Activated naive CD4-positive, alpha-beta T cell treated with anti-CD3 and anti-CD28 coated beads for 36 hours (primary cell): ENCODE measurements around the gene PLEKHA4. TPM values are rescaled to one million over a fixed set of nuclear protein-coding genes. Genes with fewer than 3 reads are reported as not detected.
"Not testable (repeated sequence)": the region's sequence is repeated elsewhere in the genome, so short reads cannot be mapped to it uniquely, and the experiment has no call there.

Source experiments
- CTCF ChIA-PET: fragments of 350-600 bp; sonication (Branson Sonifier 250); formaldehyde crosslinking; loops from one replicate; lab custom pipeline; 2021; ENCODE audit warnings: antibody characterized with exemption; lab: Charles Lee
- DNase-seq: peaks from one replicate; pipeline ENCODE4 v3.0.0-alpha.2; 2020
- H3K27ac Mint-ChIP-seq: one replicate; pipeline ENCODE4 v1.8.0; 2021; ENCODE audit warnings: mild to moderate bottlenecking, mixed read lengths
- H3K27me3 Mint-ChIP-seq: one replicate; pipeline ENCODE4 v1.8.0; 2021; ENCODE audit warnings: low read depth, mixed read lengths
- H3K36me3 Mint-ChIP-seq: one replicate; pipeline ENCODE4 v1.8.0; 2021; ENCODE audit warnings: low read depth, mixed read lengths
- H3K4me1 Mint-ChIP-seq: one replicate; pipeline ENCODE4 v1.8.0; 2021; ENCODE audit warnings: low read depth, mixed read lengths
- H3K4me3 Mint-ChIP-seq: one replicate; pipeline ENCODE4 v1.8.0; 2021; ENCODE audit warnings: mild to moderate bottlenecking, moderate library complexity, mixed read lengths
- H3K9me3 Mint-ChIP-seq: one replicate; pipeline ENCODE4 v1.8.0; 2021; ENCODE audit warnings: mixed read lengths
- intact Hi-C: fragments of 100-400 bp; cut with micrococcal nuclease; formaldehyde crosslinking; loops from one replicate; pipeline ENCODE4 v1.15.1; 2023
- total RNA-seq, 2 experiments: library from RNA; stranded (reverse); gene quantifications; one replicate each; pipeline ENCODE4 v1.2.3, GENCODE V29; 2021

The PLEKHA4 gene
- total RNA-seq, 2 experiments from 2014 or later, result 8.3 to 8.8 TPM

GRCh38 chr19:48856921-48857320, 11.5 kb downstream of the PLEKHA4 start:
- intact Hi-C loops, result loop anchor here (5.0 kb wide), 1 partner anchor 110 kb away; the partner anchor contains the start of gene FTL
- no peaks in the 10 kb centered on the region for H3K27me3 Mint-ChIP-seq
- H3K27ac Mint-ChIP-seq, result no peak overlapping the region
- DNase-seq, result no peak
- no peaks in the 10 kb centered on the region for H3K36me3 Mint-ChIP-seq
- H3K4me1 Mint-ChIP-seq, result peaks cover 4% of the 10 kb centered on the region
- H3K4me3 Mint-ChIP-seq, result no peak overlapping the region
- CTCF ChIA-PET, result interaction anchor here (0.6 to 1.2 kb wide), 3 partner anchors 15 to 342 kb away, joined by 3 to 5 read pairs (median 4); no protein-coding TSS in a partner anchor
- H3K9me3 Mint-ChIP-seq, result no peaks in the 10 kb centered on the region

DNA sequence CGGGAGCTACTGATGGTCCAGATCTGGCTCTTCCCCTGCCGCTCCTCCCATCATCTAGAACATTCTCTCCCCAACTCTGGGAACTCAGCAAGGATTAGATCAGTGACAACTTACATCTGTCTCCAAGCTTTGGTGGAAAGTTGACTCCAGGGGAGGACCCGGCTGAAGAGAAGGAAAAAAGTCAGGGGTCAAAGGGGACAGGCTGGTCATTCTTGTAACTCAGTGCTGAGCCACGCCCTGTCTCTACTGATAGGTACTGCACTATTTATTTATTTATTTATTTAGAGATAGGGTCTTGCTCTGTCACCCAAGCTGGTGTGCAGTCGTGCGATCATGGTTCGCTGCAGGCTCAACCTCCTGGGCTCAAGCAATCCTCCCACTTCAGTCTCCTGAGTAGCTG, 14.3 kb downstream of the PLEKHA4 start:
- DNase-seq, result no peak
- intact Hi-C loops, result no loop called here
- Mint-ChIP-seq H3K36me3 (no peaks in the 10 kb centered on the region), H3K27me3 (no peaks in the 10 kb centered on the region), H3K4me3 (no peak overlapping the region), H3K9me3 (no peaks in the 10 kb centered on the region), H3K4me1 (no peaks in the 10 kb centered on the region), H3K27ac (no peak overlapping the region)
- CTCF ChIA-PET, result interaction anchor here (1.1 to 1.6 kb wide), 2 partner anchors 12 to 18 kb away, joined by 3 read pairs; partner anchors contain the start of gene HSD17B14

DNA sequence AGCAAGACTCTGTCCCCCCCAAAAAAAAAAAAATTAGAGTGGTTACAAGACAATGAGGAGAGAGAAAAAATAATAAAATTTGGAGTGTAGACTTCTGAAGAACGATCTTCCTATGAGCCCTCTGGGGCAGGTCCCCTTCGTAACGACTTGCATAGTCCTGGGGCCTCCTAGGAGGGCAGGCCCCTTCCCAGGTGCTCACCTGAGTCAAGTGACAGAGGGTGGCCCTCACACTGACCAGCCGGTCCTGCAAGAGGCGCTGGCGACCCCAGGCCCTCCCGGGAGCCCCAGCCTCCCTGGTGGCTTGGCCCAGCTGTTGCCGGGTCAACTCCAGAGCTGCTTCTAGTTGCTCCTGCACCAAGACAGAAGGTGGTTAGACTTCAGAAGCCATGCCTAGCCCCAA, 14.9 kb downstream of the PLEKHA4 start:
- no peaks in the 10 kb centered on the region for H3K9me3 Mint-ChIP-seq
- intact Hi-C loops, result no loop called here
- H3K4me1 Mint-ChIP-seq, result no peaks in the 10 kb centered on the region
- no peaks in the 10 kb centered on the region for H3K36me3 Mint-ChIP-seq
- no peak for DNase-seq
- no peak overlapping the region for H3K4me3 Mint-ChIP-seq
- CTCF ChIA-PET, result interaction anchor here (1.1 kb wide), 1 partner anchor 17 kb away, joined by 3 read pairs; the partner anchor contains the start of gene HSD17B14
- no peak overlapping the region for H3K27ac Mint-ChIP-seq
- H3K27me3 Mint-ChIP-seq, result no peaks in the 10 kb centered on the region

DNA sequence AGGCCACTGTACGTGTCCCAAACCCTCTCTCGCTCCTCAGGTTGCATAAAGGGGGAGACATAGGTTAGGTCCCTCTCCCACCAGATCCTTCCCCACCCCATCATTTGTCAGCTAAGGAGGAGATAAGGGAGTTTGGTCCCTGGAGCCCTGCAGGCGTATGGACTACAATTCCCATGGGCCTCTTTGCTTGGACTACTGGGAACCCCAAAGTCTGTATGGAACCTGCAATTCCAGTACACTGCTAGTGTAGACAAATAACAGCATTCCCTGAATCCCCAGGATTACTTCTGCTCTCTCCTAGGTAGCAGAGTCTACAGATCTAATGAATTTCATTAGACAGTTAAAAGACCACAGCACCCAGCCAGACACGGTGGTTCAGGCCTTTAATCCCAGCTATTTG, 16.1 kb downstream of the PLEKHA4 start:
- no peak overlapping the region for H3K27ac Mint-ChIP-seq
- intact Hi-C loops, result no loop called here
- no peaks in the 10 kb centered on the region for H3K9me3 Mint-ChIP-seq

GRCh38 chr19:48846659-48847058, 21.8 kb downstream of the PLEKHA4 start:
- H3K9me3 Mint-ChIP-seq, H3K4me3 Mint-ChIP-seq, H3K36me3 Mint-ChIP-seq, intact Hi-C loops, H3K27ac Mint-ChIP-seq, H3K27me3 Mint-ChIP-seq, H3K4me1 Mint-ChIP-seq, DNase-seq: not testable (repeated sequence)
- CTCF ChIA-PET, result interaction anchor here (1.7 to 5.6 kb wide), 2 partner anchors 10 to 124 kb away, joined by 6 to 25 read pairs; partner anchors contain the start of gene HSD17B14

More for the DNA sequence above, 16.1 kb downstream of the PLEKHA4 start:
- no peaks in the 10 kb centered on the region for H3K4me1 Mint-ChIP-seq
- no peaks in the 10 kb centered on the region for H3K36me3 Mint-ChIP-seq
- H3K4me3 Mint-ChIP-seq, result no peak overlapping the region
- no peak for DNase-seq
- CTCF ChIA-PET, result interaction anchor here (0.7 to 0.9 kb wide), 3 partner anchors 10 to 120 kb away, joined by 3 to 4 read pairs (median 3); no protein-coding TSS in a partner anchor
- H3K27me3 Mint-ChIP-seq, result no peaks in the 10 kb centered on the region

DNA sequence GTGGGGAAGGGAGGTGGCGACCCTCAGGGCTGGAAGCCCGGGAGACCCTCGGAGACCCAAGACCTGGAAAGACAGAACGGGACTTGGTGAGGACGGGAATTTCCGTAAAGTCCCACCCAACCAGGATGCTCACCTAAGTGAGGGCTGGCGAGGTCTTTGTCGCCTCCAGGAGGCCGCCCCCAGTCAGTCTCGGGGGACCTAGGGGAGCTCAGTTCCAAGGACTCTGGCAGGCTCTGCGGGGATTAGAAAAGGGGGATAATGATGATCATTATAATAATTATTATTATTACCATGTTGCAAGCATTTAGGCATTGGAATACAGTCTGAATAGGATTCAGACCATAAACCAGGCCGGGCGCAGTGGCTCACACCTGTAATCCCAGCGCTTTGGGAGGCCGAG, 23.0 kb downstream of the PLEKHA4 start:
- no peaks in the 10 kb centered on the region for H3K27me3 Mint-ChIP-seq
- no peak overlapping the region for H3K27ac Mint-ChIP-seq
- no peak for DNase-seq
- intact Hi-C loops, result no loop called here
- CTCF ChIA-PET, result interaction anchor here (0.7 to 6.3 kb wide), 7 partner anchors 9 to 214 kb away, joined by 4 to 121 read pairs (median 7); partner anchors contain the start of gene HSD17B14
- H3K4me1 Mint-ChIP-seq, result no peaks in the 10 kb centered on the region
- no peaks in the 10 kb centered on the region for H3K9me3 Mint-ChIP-seq
- H3K4me3 Mint-ChIP-seq, result no peak overlapping the region
- no peaks in the 10 kb centered on the region for H3K36me3 Mint-ChIP-seq

DNA sequence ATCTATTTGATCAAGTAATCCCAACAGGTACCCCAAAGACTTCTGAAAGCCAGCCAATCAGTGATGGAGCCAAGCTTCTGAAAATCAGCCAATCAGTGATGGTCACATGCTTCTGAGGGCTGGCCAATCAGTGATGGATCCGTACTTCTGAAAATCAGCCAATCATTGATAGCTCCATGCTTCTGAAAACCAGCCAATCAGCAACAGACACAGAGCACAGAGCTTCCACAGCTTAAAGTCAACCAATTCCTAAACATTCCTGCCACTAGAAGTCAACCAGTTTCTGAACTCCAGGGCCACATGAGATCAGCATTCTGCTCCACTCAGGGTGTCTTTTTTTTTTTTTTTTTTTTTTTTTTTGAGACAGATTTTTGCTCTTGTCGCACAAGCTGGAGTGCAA, 23.9 kb downstream of the PLEKHA4 start:
- DNase-seq, result no peak
- Mint-ChIP-seq H3K27ac (no peak overlapping the region), H3K27me3 (no peaks in the 10 kb centered on the region), H3K36me3 (no peaks in the 10 kb centered on the region), H3K4me3 (no peak overlapping the region), H3K4me1 (no peaks in the 10 kb centered on the region), H3K9me3 (no peaks in the 10 kb centered on the region)
- CTCF ChIA-PET, result interaction anchor here (0.6 to 6.3 kb wide), 9 partner anchors 9 to 519 kb away, joined by 3 to 121 read pairs (median 4); partner anchors contain the start of genes EMP3, GYS1, HSD17B14 and RUVBL2
- intact Hi-C loops, result no loop called here

DNA sequence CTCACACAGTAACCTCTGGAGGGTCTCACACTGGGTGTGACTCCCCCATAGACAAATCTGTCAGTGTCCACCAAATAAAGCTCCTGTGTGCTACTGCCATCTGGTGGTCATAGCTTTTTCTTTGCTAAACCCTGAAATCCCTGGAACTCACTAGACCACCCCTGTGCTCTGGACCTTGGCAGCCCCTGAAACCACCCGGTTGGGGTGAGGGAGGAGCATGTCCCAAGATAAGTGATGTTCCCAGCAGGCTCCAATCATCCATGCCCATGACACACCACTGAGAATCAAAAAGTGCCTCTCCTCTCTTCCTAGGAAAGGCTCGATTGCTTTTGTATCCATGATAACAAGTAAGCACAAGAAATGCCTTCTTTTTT, 25.6 kb downstream of the PLEKHA4 start:
- Mint-ChIP-seq H3K27ac (no peak overlapping the region), H3K9me3 (no peaks in the 10 kb centered on the region), H3K4me1 (no peaks in the 10 kb centered on the region), H3K4me3 (no peak overlapping the region), H3K36me3 (no peaks in the 10 kb centered on the region), H3K27me3 (no peaks in the 10 kb centered on the region)
- DNase-seq, result peak; percentile 70
- CTCF ChIA-PET, result interaction anchor here (0.6 to 6.3 kb wide), 40 partner anchors 9 to 337 kb away, joined by 3 to 121 read pairs (median 4); partner anchors contain the start of genes BAX, BCAT2, PPP1R15A and RUVBL2
- intact Hi-C loops, result loop anchor here (1.0 to 2.0 kb wide), 4 partner anchors 47 to 196 kb away; partner anchors contain the start of gene CA11

GRCh38 chr19:48841571-48841970, 26.8 kb downstream of the PLEKHA4 start:
- intact Hi-C loops, result no loop called here
- Mint-ChIP-seq H3K27ac (no peak overlapping the region), H3K4me3 (no peak overlapping the region), H3K4me1 (peaks cover 6% of the 10 kb centered on the region), H3K36me3 (no peaks in the 10 kb centered on the region), H3K27me3 (peaks cover 2% of the 10 kb centered on the region), H3K9me3 (no peaks in the 10 kb centered on the region)
- no peak for DNase-seq
- CTCF ChIA-PET, result interaction anchor here (0.6 to 6.3 kb wide), 18 partner anchors 10 to 421 kb away, joined by 3 to 121 read pairs (median 5); partner anchors contain the start of genes BCAT2 and RUVBL2

DNA sequence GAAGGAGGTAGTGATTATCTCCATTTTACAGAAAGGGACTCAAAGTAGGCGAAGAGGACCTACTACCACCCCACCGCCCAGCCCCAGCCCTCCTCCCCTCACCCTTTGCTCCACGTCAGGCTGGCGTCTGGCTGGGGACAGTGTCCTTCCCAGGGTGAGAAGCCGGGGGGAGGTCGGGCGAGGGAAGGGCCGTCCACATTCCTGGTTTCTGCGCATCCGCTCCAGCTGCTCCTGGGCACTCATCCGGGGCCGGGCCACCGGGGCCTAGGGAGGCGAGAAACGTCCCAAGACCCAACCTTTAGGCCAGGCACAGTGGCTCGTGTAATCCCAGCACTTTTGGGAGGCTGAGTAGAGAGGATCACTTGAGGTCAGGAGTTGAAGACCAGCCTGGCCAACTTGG, 27.4 kb downstream of the PLEKHA4 start:
- CTCF ChIA-PET, result interaction anchor here (0.6 to 6.3 kb wide), 10 partner anchors 16 to 422 kb away, joined by 3 to 121 read pairs (median 8); no protein-coding TSS in a partner anchor
- Mint-ChIP-seq H3K36me3 (no peaks in the 10 kb centered on the region), H3K27ac (no peak overlapping the region), H3K4me3 (no peak overlapping the region), H3K9me3 (no peaks in the 10 kb centered on the region), H3K4me1 (peaks cover 11% of the 10 kb centered on the region), H3K27me3 (peaks cover 2% of the 10 kb centered on the region)
- intact Hi-C loops, result no loop called here
- no peak for DNase-seq

- CTCF ChIA-PET, result interaction anchor here (0.6 to 2.2 kb wide), 4 partner anchors 43 to 133 kb away, joined by 4 to 28 read pairs (median 10); no protein-coding TSS in a partner anchor
- peak overlapping the region; percentile 47 for H3K4me3 Mint-ChIP-seq
- H3K4me1 Mint-ChIP-seq, result peaks cover 20% of the 10 kb centered on the region
- intact Hi-C loops, result loop anchor here (5.0 kb wide), 1 partner anchor 330 kb away; no protein-coding TSS in a partner anchor
- DNase-seq, result no peak
- no peaks in the 10 kb centered on the region for H3K9me3 Mint-ChIP-seq
- H3K27me3 Mint-ChIP-seq, result peaks cover 2% of the 10 kb centered on the region
- no peak overlapping the region for H3K27ac Mint-ChIP-seq
- no peaks in the 10 kb centered on the region for H3K36me3 Mint-ChIP-seq
Observed at GRCh38 chr19:48837687-48838086, 30.7 kb downstream of the PLEKHA4 start.

DNA sequence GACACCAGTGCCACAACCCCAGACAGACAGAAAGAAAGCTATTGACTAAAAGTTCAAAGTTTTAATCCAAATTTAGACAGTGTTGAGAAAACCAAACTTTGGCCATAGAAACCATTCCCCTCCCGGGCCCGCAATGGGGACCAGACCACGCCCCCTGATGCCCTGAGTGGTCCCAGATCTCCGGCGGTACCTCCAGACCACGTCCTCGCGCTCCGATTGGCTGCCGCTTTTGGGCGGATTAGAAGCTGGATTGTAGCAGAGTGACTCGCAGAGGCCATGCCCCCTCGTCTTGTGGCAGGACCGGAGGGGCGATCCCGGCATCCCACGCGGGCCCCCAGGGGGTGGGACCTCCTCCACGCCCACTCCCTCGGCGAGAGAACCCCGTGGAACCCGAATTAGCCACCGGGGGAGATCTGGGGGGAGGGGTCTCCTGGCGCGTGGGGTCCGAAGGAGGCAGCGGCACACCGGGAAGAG, 31.3 kb downstream of the PLEKHA4 start:
- intact Hi-C loops, result loop anchor here (5.0 kb wide), 1 partner anchor 330 kb away; no protein-coding TSS in a partner anchor
- H3K27me3 Mint-ChIP-seq, result peaks cover 2% of the 10 kb centered on the region
- CTCF ChIA-PET, result interaction anchor here (0.6 to 2.2 kb wide), 5 partner anchors 10 to 133 kb away, joined by 4 to 28 read pairs (median 7); no protein-coding TSS in a partner anchor

More for the DNA sequence above, 31.3 kb downstream of the PLEKHA4 start:
- no peaks in the 10 kb centered on the region for H3K36me3 Mint-ChIP-seq
- H3K4me1 Mint-ChIP-seq, result peaks cover 20% of the 10 kb centered on the region
- no peaks in the 10 kb centered on the region for H3K9me3 Mint-ChIP-seq
- H3K4me3 Mint-ChIP-seq, result peak overlapping the region; percentile 73
- H3K27ac Mint-ChIP-seq, result no peak overlapping the region
- DNase-seq, result peak; percentile 83
